Measurements from ENCODE around the gene OR2AG2.
A peak's percentile ranks its signal among the peaks of the same experiment; 100 is the strongest.

DNA sequence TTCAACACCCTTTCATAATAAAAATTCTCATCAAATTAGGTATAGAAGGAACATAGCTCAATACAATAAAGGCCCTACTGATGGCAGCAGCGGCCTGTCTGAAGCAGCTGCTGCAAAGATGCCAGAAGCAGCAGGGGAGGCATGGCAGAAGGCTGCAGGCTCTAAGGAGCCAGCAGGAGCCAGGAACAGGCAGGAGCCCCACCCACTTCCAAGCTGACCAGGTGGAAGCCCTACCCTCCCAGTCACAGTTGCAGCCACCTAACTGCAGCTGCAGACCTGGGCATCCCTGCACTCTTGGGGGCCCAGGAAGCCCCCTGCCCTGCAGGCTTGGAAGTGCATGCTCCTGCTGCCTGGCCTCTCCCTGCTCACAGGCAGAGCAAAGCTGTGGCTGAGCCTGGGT is 45.9 kb upstream of the OR2AG2 start:
- TF ChIP-seq, protein P1, sequence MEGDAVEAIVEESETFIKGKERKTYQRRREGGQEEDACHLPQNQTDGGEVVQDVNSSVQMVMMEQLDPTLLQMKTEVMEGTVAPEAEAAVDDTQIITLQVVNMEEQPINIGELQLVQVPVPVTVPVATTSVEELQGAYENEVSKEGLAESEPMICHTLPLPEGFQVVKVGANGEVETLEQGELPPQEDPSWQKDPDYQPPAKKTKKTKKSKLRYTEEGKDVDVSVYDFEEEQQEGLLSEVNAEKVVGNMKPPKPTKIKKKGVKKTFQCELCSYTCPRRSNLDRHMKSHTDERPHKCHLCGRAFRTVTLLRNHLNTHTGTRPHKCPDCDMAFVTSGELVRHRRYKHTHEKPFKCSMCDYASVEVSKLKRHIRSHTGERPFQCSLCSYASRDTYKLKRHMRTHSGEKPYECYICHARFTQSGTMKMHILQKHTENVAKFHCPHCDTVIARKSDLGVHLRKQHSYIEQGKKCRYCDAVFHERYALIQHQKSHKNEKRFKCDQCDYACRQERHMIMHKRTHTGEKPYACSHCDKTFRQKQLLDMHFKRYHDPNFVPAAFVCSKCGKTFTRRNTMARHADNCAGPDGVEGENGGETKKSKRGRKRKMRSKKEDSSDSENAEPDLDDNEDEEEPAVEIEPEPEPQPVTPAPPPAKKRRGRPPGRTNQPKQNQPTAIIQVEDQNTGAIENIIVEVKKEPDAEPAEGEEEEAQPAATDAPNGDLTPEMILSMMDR (IDR thresholded peaks at IDR 0.05; ENCODE audit: low read depth, low read length): peak; percentile 18; the same call in 1 of the 2 replicates
- no peak for TF ChIP-seq EZH2phosphoT487 (IDR thresholded peaks at IDR 0.05; ENCODE audit: low read depth)

All from OCI-LY3 (cell line).